Measurements from ENCODE around the gene MAGEA11.
"Not testable (repeated sequence)": the region's sequence is repeated elsewhere in the genome, so short reads cannot be mapped to it uniquely, and the experiment has no call there.

MAGEA11 gene

DNA sequence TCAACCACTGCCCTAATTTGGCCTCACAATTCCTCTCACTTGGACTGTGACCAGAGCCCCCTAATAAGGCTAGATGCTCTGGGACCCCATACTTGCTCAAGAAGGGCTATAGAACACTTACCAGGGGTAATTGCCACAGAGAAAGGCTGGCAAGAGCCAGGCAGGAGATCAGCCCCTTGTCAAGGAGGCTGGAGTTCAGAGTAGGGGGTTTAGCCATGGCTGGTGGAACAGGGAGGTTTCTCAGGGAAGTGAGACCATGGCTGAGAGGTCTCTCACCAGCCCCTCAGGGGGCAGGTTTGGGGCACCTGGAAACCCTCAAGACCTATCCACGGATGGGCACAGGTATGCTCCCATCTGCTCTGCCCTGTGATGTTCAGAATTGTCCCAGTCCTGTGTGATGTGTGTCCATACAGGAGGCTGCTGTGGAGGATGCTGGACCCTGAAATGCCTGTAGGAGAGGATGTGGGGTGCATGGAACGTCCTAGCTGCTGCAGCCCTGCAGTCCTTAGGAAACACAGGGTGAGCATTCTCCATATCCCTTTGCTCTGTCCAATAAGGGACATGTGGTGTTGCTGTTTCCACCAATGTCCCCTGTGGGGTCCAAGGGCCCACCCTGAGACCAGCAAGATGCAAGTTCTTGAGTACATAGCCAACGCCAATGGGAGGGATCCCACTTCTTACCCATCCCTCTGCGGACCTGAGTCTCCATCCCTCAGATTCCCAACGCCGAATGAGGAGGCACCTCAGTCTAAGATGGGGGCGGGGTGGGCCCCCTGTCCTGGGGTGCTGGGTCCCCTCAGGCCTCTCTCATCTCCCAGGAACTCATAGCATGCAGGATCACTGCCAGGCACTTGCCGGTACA is 45.6 kb downstream of the MAGEA11 start:
- no peaks in the 10 kb centered on the region for H3K27me3 Mint-ChIP-seq
- ATAC-seq = no peak
- H3K4me1 Mint-ChIP-seq = no peaks in the 10 kb centered on the region
- no peak overlapping the region for H3K27ac Mint-ChIP-seq
- H3K9me3 Mint-ChIP-seq = no peaks in the 10 kb centered on the region
- H3K4me3 Mint-ChIP-seq = no peak overlapping the region
- H3K36me3 Mint-ChIP-seq = no peaks in the 10 kb centered on the region

DNA sequence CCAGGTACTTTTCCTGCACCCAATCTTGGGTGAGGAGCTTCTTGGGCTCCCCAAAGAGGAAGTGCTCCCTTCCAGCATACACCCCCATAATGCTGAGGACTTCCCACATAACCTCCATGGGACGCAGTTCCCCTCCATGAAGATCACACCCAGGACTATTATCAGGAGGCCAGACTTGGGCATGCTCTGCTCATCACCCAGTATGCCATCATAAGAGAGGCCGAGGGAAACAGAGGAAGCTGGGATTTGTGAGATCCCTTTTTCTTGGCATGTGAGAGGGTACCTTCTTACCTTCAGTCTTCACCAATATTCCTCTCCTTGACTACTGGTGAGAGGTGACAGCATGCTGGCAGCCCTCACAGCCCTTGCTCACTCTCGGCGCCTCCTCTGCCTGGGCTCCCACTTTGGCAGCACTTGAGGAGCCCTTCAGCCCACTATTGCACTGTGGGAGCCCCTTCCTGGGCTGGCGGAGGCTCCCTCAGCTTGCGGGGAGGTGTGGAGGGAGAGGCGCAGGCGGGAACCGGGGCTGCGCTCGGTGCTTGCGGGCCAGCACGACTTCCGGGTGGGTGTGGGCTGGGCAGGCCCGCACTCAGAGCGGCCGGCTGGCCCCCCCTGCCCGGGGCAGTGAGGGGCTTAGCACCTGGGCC is 46.3 kb downstream of the MAGEA11 start:
- Mint-ChIP-seq H3K9me3 (no peaks in the 10 kb centered on the region), H3K27me3 (no peaks in the 10 kb centered on the region), H3K27ac (no peak overlapping the region), H3K4me1 (no peaks in the 10 kb centered on the region), H3K36me3 (no peaks in the 10 kb centered on the region), H3K4me3 (no peak overlapping the region)
- ATAC-seq = no peak

DNA sequence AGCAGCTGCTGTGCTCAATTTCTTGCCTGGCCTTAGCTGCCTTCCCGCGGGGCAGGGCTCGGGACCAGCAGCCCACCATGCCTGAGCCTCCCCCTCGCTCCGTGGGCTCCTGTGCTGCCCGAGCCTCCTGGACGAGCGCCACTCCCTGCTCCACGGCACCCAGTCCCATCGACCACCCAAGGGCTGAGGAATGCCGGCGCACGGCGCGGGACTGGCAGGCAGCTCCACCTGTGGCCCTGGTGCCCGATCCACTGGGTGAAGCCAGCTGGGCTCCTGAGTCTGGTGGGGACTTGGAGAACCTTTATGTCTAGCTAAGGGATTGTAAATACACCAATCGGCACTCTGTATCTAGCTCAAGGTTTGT is 46.8 kb downstream of the MAGEA11 start:
- ATAC-seq, H3K4me3 Mint-ChIP-seq, H3K27ac Mint-ChIP-seq, H3K4me1 Mint-ChIP-seq, H3K36me3 Mint-ChIP-seq, H3K27me3 Mint-ChIP-seq, H3K9me3 Mint-ChIP-seq: not testable (repeated sequence)

DNA sequence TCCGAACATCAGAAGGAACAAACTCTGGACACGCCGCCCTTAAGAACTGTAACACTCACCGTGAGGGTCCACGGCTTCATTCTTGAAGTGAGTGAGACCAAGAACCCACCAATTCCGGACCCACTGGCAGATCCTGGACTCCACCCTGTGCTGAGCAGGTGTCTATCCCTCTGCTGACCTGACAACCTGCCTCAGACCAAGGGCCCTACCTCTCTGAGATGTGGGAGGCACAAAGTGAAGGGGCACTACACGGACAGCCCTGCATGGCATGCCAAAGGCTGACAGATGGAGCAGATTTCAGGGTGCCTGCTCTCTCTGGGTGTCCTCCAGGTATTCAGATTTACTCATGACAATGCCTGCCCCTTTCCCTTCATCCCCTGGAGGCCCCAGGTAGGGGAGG is 48.0 kb downstream of the MAGEA11 start:
- Mint-ChIP-seq H3K9me3 (no peaks in the 10 kb centered on the region), H3K4me1 (no peaks in the 10 kb centered on the region), H3K27me3 (no peaks in the 10 kb centered on the region), H3K4me3 (no peak overlapping the region), H3K36me3 (no peaks in the 10 kb centered on the region), H3K27ac (no peak overlapping the region)
- no peak for ATAC-seq

DNA sequence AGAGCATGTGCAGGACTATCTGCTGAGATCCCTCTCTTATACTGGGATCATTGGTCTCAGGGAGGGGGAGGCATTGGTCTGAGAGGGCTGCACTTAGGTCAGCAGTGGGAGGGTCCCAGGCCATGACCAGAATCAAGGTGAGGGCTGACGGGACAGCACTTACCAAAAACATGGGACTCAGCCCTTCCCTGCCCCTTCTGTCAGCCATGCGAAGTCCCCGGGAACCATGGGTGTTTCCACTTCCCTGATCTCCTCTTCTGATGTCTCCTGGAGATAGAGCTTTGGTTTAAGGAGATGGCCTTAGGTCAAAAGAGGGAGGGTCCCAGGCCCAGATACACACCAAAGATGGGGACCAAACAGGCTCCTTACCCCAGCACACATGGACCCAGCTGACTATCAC is 49.1 kb downstream of the MAGEA11 start:
- Mint-ChIP-seq H3K9me3 (no peaks in the 10 kb centered on the region), H3K36me3 (no peaks in the 10 kb centered on the region), H3K4me1 (no peaks in the 10 kb centered on the region), H3K27ac (no peak overlapping the region), H3K4me3 (no peak overlapping the region), H3K27me3 (no peaks in the 10 kb centered on the region)
- no peak for ATAC-seq

DNA sequence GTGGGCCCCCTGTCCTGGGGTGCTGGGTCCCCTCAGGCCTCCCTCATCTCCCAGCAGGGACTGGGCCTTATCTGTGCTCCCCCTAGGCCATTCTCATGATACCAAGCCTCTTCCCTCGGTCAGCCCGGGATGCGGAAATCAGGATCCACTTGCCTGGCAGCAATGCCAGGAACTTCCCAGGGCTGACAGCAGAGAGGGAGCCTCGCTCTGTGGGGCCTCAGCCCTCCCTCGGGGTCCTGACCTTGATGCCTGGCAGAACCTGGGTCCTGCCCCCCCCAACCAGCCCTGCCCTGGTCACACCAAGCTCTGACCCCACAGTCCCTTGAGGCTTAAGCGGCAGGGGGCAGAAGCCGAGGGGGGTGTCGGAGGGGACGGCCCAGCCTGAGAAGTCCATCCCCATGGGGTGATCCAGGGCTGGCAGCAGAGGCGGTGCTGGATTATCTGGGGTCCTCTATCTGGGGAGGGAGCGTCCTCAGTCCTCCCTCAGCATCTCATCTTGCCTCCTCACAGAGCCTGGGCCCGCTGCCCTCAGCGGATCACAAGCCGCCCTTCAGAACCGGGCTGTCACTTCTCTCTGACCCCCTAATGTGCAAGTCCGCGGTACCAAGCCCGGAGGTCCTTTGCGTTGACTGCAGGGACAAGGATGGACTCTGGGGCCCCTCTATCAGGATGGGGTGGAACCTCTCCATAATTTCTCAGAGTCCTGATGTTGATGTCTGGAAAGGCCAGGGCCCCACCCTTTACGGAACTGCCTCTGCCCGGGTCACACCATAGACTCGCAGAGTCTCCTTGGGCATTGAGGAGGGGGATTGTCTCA is 50.2 kb downstream of the MAGEA11 start:
- H3K4me1 Mint-ChIP-seq, H3K27me3 Mint-ChIP-seq, H3K9me3 Mint-ChIP-seq, ATAC-seq, H3K36me3 Mint-ChIP-seq, H3K27ac Mint-ChIP-seq, H3K4me3 Mint-ChIP-seq: not testable (repeated sequence)

DNA sequence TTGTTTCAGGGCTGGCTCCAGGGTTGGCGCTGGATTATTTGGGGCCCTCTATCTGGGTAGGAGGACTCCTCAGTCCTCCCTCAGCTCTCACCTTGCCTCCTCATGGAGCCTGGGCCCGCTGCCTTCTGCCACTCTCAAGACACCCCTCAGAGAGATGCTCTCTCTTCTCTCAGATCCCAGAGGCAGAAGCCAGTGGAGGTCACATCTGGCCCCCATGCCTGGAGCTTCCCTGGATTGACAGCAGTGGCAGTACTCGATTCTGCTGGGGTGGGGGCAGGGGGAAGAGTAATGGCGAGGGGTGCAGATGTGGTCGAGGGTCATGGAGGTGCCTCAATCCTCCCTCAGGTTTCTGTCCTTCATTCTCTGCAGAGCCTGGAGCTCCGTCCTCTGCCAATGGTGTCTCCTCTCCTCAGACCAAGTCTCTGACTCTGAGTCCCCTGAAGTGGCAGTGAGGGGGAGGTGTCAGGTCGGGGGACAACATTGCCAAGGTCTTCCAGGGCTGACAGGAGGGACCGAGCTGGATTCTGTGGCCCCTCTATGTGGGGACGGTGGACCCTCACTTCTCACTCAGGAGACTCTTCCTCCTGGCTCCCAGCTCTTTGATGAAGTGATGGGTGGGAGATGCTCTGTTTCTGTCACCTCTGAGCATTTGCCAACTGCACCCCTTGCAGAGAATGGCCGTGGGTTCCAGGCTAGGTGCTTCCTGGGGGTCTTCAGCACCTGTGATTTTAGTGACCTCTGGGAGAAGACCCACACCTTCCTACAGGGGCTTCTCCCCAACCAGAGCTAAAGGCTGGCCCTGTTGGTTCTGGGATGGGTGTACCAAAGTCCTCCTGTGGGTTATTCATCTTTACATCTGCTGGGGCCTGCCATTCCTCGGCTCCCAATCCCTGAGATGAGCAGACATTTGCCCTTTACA is 51.1 kb downstream of the MAGEA11 start:
- no peak overlapping the region for H3K27ac Mint-ChIP-seq
- no peak for ATAC-seq
- H3K4me3 Mint-ChIP-seq = no peak overlapping the region
- no peaks in the 10 kb centered on the region for H3K36me3 Mint-ChIP-seq
- no peaks in the 10 kb centered on the region for H3K27me3 Mint-ChIP-seq
- H3K9me3 Mint-ChIP-seq = no peaks in the 10 kb centered on the region
- no peaks in the 10 kb centered on the region for H3K4me1 Mint-ChIP-seq

Data from stimulated activated memory B cell treated with anti-CD40 and anti-IgM and Interleukin-4, amounts not matched to agents 10 μg/mL and 1 μg/mL and 100 μg/mL, for 72 hours (primary cell).